HS-5 (cell line): ENCODE data around the gene ARHGEF11.
A peak's percentile ranks its signal among the peaks of the same experiment; 100 is the strongest.
"Not testable (repeated sequence)": the region's sequence is repeated elsewhere in the genome, so short reads cannot be mapped to it uniquely, and the experiment has no call there.

Experiments
- DNase-seq: peaks from one replicate; pipeline ENCODE4 v3.0.0-alpha.2; 2012; ENCODE audit warnings: low read depth

Gene ARHGEF11, protein sequence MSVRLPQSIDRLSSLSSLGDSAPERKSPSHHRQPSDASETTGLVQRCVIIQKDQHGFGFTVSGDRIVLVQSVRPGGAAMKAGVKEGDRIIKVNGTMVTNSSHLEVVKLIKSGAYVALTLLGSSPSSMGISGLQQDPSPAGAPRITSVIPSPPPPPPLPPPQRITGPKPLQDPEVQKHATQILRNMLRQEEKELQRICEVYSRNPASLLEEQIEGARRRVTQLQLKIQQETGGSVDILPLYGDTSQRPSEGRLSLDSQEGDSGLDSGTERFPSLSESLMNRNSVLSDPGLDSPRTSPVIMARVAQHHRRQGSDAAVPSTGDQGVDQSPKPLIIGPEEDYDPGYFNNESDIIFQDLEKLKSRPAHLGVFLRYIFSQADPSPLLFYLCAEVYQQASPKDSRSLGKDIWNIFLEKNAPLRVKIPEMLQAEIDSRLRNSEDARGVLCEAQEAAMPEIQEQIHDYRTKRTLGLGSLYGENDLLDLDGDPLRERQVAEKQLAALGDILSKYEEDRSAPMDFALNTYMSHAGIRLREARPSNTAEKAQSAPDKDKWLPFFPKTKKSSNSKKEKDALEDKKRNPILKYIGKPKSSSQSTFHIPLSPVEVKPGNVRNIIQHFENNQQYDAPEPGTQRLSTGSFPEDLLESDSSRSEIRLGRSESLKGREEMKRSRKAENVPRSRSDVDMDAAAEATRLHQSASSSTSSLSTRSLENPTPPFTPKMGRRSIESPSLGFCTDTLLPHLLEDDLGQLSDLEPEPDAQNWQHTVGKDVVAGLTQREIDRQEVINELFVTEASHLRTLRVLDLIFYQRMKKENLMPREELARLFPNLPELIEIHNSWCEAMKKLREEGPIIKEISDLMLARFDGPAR (N-terminal part only)

DNA sequence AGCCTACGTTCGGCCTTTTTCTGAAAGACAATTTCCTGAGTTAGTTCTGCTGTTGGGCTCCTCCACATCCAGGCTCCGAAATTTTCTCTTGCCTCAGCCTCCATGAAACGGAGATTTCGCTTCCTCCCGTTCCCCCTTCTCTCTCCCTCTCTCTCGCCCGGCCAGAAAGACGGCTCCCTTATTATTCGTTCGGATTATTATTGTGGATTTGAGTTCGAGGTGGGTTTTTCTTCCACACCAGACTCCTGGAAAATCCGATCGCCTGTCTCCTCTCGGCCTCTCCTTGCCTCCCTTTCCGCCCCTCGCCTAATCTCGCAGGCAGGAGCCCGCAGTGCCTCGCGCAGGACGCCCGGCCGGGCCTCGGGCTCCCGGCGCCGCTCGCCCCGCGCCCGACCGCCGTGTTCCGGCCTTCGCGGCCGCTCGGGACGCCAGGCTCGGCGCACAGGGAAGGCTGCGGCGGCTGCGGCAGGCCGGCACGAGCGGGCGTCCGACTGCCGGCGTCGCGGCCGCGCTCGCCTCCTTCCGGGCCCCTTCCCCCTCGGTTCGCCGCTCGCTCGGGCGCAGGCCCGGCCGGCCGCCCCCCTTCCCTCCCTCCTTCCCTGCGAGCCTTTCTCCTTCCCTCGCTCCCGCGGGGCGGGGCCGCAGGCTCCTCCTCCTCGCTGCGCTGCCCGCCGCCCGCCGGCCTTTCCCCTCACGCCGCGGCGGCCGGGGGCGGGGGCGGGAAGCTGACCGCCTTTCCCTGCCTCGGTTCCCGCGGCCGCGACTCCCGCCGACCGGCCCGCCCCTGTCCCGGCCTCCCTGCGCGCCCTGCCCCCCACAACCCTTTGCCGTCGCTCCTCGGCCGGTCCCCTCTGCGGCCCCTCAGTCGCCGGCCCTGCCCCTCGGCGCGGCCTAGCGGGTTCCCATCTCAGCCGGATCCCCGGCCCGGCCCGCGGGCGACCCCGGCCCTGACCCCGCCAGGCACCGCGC lies at the start of gene ARHGEF11:
Gene ARHGEF11, minus strand, starts transcription at position 493 of the 969 bp plus-strand sequence. CDS start 1,412 bp downstream, outside the sequence.
- DNase-seq: peak; percentile 53

DNA sequence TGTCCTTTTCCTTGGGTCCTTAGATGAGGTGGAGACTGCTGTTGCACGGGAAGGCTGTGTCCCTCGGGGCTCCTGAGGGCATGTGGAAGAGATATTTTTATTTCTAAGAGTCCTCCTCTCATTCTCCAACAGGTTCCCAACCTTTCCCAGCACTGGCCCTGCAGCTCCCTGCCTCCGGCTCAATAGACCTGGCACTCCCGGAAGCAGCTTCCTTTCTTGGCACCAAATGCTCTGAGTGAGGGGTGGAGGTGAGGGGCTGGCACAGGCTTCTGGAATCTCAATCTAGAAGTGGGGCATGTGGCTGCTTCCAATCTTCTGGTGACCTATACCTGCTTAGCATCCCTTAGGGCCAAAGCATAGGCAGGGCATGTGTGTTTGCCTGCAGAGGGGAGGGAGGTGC lies 49.5 kb upstream of the ARHGEF11 start:
- DNase-seq: no peak

DNA sequence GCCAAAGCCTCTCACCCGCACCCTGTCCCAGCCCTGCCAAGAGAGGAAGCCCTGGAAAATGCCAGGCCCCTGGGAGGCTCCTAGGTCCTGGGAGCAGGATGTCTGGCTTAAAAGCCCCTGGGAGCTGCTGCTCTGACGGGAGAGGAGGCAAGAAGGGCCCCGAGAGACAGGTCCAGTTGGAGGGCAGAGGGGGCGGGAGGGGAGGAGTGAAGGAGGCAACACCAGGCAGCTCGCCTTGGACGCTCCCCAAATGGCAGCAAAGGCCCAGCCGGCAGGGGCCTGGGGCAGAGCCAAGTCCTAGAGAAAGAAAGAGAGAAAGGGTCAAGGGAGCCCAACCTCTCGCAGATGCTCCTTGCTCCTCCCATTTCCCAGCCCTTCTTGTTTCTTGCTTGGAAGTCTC lies 47.3 kb upstream of the ARHGEF11 start:
- no peak for DNase-seq

DNA sequence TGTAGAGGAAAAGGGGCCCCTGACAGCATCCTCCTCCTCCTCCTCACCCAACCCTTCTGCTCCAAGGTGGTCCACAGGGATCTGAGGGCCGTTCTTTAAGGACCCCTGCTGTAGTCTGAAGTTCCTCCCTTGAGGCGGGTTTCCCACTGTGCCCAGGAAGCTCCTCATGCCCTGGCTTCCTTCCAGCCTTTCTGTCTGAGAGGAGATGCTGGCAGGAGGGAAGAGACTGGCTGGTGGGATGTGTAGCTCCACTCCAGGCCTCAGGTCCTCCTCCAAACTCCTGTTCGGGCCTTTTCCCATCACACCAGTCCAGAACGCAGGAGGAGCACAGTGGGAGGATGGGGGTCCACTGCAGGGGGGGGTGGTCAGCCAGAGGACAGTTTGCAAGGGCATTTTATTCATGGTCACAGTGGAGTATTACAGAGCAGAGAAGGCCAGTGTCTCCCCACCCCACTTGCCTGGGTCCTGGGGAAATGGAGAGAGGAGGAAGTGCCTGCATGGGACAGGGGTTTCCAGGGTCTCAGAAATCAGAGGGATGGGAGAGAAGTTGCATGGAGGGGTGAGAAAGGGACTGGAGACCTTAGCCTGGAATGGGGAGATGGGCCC lies 46.2 kb upstream of the ARHGEF11 start:
- no peak for DNase-seq

DNA sequence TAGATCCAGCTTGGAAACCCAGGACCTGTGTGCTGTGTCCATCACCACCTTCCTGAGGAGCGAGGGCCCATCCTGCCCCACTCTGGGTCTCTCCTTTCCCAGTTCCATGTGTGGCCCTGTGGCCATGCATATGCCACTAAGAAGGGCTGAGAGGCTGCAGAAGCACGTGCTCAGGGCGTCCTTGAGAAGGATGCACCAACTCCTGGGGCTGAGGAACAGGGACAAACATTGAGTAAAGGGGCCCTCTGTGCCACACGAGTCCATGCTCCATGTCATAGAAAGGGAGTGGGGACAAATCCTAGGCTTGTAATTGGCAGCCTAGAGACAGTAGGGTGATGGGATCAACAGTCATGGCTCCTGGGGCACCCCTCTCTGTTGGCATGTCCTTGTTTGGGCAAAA lies 45.6 kb upstream of the ARHGEF11 start:
- no peak for DNase-seq

DNA sequence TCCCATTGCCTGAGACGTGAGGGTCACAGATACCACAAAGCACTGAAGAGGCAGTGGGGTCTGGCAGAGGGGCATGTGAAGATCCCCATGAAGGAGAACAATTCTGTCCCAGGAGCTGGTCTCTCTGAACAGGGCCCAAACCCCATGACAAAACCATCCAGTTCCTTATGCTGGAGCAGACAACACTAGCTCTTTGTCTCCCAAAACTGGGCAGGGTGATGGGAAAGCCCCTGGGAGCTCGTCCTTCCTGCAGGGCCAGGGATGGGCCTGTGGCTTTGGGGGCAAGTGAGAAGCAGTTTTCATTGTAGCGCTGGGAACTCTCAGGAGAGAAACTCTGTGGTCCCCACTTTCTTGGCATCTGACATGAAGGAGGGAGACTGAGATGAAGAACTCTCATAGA lies 45.2 kb upstream of the ARHGEF11 start:
- DNase-seq: no peak

DNA sequence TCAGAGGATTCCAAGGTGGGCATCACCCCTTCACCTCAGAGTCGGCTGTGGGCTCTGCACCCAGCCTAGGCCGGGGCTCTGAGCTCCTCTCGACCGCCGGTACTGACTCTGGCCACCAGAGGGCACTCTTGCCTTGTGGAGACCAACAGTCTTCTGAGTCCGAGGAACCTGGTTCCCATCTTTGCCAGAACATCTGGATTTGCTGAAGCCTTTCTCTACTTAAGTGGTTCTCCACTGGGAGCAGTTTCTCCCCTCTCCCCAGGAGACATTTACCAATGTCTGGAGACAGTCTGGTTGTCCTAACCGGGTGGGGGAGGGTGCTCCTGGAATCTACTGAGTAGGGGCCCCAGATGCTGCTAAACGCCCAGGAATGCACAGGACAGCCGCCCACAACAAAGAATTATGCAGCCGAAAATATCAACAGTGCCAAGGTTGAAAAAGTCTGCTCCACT lies 44.7 kb upstream of the ARHGEF11 start:
- peak; percentile 42 for DNase-seq

DNA sequence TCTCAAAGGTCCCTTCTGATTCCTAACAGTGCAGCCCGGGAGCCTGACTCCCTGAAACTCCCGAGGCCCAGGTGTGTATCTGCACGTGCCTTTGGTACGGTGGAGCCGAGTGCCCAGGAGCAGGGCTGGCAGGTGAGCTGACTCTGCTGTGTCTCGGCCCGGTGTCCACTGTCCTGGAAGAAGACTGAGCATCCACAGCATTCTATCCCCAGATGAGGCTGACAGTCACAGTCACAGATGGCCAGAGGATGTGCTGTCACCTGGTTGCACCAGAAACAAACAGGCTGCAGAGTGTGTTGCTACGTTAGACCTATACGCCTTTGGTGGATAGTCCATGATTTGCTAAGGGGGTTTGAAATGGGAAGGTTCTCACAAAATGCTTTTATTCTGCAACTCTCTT lies 44.2 kb upstream of the ARHGEF11 start:
- DNase-seq: no peak

DNA sequence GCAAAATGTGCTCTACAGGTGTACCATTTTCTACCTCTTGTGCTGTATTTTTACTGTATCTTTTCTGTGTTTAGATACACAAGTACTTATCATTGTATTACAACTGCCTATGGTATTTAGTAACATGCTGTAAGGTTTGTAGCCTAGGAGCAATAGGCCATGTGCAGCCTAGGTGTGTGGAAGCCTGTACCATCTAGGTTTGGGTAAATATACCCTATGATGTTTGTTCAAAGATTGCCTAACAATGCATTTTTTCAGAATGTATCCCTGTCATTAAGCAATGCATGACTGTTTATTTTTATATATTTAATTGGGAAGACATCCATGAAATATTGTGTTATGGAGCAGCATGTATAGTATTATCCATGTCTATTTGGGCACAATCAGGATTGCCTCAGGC lies 43.1 kb upstream of the ARHGEF11 start:
- DNase-seq: no peak

DNA sequence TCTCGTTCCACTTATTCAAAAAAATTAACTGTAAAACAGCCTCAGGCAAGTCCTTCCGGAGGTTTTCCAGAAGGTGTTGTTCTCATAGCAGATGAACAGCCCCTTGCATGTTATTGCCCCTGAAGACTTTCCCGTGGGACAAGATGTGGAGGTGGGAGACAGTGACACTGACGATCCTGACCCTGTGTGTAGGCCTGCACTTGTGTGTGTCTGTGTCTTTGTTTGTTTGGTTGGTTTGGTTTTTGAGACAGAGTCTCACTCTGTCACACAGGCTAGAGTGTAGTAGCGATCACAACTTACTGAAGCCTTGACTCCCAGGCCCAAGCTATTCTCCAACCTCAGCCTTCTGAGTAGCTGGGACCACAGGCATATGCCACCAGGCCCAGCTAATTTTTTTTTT lies 41.5 kb upstream of the ARHGEF11 start:
- DNase-seq: no peak

DNA sequence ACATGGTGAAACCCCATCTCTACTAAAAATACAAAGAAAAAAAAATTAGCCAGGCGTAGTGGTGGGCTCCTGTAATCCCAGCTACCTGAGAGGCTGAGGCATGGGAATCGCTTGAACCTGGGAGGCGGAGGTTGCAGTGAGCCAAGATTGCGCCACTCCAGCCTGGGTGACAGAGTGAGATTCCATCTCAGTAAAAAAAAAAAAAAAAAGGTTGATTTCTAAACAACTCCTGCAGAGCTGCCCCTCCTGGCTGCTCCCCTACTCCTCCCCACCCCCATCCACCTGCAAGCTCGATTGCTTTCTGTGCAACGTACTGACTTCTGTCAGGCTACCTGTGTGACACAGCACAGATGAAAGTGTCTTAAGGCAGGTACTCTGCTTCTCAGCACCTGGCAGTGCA lies 40.8 kb upstream of the ARHGEF11 start:
- DNase-seq: no peak

DNA sequence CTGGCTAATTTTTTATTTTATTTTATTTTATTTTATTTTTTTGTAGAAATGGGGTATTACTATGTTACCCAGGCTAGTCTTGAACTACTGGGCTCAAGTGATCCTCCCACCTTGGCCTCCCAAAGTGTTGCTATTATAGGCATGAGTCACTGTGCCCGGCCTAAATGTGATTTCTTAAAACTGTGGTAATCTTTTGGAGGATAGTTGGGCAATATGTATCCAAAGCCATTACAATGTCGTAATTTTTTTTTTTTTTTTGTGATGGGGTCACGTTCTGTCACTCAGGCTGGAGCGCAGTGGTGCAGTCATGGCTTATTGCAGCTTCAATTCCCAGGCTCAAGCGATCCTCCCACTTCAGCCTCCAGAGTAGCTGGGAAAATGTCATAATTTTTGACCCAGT lies 39.9 kb upstream of the ARHGEF11 start:
- DNase-seq: no peak

DNA sequence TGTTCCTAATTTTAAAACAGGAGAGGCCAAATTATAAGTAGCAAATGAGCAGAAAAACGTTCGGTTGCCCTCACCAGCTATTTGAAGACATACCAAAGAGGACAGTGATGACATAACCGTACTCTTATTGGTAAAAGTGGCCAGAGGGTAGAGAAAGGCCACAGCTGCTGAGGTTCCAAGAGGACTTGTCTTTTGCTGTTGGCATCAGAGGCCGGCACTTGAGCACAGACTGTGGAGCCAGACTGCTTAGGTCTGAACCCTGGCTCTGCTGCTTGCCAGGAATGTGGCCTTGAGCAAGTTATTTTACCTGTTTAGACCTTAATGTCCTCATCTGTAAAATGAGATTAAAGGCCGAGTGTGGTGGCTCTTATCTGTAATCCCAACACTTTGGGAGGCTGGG lies 39.2 kb upstream of the ARHGEF11 start:
- DNase-seq: no peak

DNA sequence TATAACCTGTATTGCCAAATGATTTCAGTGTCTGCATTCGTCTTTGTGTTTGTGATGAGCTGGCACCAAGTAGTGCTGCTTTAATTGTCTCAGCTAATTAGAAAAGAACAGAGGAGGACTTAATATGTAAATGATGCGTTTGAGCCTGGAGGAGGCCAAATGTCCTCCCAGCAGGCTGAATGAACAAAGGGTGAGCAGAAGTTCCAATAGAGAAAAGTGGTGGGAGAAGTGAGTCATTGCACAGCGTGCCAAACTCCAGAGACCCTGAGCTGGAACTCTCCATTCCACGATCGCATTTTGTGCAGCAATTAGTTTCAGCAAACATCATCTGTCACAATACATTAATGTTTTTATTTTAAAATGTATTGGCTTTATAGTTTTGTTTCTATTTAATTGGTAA lies 36.2 kb upstream of the ARHGEF11 start:
- DNase-seq: no peak

DNA sequence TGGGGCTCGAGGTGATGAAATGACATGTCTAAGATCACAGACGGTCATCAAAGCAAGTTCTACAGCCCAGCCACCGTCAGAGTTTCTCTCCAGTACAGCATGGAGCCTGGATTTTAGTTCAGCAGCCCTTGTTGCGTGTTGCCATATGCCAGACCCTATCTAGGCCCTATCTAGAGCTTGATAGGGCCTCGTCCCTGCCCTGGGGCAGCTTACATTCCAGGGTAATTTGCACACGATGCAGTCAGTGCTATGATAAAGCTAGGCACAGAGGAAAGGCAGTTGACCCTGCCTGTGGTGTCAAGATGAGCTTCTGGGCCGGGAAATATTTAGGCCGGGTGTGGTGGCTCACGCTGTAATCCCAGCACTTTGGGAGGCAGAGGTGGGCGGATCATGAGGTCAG lies 35.2 kb upstream of the ARHGEF11 start:
- DNase-seq: no peak

DNA sequence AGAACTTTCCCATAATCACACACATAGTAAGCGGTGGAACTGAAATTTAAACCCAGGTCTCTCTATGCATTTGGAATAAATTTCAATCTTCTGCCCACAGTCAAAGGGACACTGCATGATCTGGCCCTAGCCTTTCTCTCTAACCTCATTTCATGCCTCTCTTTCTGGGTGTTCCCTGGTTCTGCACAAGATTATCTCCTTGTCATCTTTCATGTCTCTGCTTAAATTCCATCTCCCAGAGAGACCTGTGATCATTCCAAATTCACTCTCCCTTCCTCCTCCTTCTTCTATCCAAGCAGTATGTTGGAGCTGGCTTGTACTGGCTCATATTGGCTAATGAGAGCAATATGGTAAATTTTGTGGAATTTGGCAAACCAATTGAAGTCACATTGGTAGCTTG lies 31.9 kb upstream of the ARHGEF11 start:
- DNase-seq: no peak

DNA sequence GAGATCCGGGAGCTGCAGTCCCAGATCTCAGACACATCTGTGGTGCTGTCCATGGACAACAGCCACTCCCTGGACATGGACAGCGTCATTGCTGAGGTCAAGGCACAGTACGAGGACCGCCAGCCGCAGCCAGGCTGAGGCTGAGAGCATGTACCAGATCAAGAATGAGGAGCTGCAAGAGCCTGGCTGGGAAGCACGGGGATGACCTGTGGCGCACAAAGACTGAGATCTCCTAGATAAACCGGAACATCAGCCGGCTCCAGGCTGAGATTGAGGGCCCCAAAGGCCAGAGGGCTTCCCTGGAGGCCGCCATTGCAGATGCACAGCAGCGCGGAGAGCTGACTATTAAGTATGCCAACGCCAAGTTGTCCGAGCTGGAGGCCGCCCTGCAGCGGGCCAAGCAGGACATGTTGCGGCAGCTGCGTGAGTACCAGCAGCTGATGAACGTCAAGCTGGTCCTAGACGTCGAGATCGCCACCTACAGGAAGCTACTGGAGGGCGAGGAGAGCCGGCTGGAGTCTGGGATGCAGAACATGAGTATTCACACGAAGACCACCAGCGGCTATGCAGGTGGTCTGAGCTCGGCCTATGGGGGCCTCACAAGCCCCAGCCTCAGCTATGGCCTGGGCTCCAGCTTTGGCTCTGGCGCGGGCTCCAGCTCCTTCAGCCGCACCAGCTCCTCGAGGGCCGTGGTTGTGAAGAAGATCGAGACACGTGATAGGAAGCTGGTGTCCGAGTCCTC lies 28.6 kb upstream of the ARHGEF11 start:
- DNase-seq: no peak

DNA sequence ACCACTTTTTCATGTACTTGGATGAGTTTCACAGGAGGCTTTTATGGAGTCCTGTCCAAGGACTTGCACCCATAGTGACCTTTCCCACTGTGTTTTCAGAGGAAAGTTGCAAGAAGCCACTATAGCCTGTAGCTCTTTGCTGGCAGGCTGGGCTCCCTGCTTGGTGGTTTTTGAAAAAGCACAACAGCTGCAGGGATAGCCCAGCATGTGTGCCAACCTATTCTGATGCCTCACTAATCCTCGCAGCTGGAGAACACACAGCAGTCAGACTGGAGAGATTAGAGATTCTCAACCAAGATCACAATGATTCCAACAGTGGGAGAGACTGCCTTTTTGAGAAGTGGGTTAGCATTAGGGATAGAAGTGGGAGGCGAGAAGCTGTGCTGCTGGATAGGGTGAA lies 24.1 kb upstream of the ARHGEF11 start:
- DNase-seq: no peak

DNA sequence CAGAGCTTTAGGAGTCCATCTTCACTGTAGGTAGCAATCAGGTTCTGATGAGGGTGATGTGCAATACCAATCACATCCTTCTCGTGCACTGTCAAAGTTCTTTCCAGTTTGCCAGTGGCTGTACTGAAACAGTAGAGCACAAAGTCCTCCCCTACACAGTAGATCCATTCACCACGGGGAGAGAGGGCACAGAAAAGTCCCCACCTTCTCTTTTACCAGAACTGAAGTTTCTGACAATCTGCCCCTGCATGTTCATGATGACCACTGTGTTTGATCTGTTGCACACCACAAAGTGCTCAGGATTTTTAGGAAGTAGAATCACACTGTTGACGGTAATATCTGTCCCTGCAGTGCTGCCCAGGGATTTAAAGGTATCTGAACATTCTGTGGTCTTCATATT lies 13.7 kb upstream of the ARHGEF11 start:
- DNase-seq: not testable (repeated sequence)

DNA sequence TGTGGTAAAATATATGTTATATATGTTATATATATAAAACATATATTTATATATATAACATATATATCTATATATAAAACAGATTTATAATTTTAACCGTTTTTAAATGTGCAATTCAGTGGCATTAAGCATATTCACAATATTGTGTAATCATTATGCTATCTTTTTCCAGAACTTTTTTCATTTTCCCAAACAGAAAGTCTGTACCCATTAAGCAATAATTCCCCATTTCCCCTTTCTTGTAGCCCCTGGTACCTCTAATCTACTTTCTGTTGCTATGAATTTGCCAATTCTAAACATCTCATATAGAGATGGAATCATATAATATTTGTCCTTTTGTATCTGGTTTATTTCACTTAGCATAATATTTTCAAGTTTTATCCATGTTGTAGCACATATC lies 10.7 kb upstream of the ARHGEF11 start:
- DNase-seq: no peak

DNA sequence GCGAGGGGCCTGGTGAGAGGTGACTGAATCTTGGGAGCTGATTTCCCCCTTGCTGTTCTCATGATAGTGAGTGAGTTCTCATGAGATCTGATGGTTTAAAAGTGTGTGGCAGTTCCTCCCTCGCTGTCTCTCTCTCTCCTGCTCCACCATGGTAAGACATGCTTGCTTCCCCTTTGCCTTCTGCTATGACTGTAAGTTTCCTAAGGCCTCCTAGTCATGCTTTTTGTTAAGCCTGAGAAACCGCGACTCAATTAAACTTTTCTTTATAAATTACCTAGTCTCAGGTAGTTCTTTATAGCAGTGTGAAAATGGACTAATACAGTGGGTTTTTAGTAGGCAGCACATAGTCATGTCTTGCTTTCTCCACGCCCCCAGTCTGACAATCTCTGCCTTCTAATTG lies 10.2 kb upstream of the ARHGEF11 start:
- DNase-seq: not testable (repeated sequence)
